ENCODE results near the gene ECHS1.
"Not testable (repeated sequence)": the region's sequence is repeated elsewhere in the genome, so short reads cannot be mapped to it uniquely, and the experiment has no call there.

Gene ECHS1

GRCh38 chr10:133379152-133379800, 6.1 kb upstream of the ECHS1 start, which contains the start of gene PAOX:
PAOX (plus strand) TSS chr10:133379262; CDS start chr10:133379317, 55 bp downstream.
- peak in 35 of 56 donors; percentile 17 to 78 (median 50) for DNase-seq

GRCh38 chr10:133378251-133379096, 5.3 kb upstream of the ECHS1 start:
- DNase-seq, result peak in 43 of 56 donors; percentile 14 to 80 (median 63)

- DNase-seq, result no peak
Observed at GRCh38 chr10:133377818-133378250, 4.7 kb upstream of the ECHS1 start.

GRCh38 chr10:133377025-133377817, 4.1 kb upstream of the ECHS1 start:
- DNase-seq, result no peak

GRCh38 chr10:133376183-133376582, 3.0 kb upstream of the ECHS1 start:
- not testable (repeated sequence) for DNase-seq

GRCh38 chr10:133375357-133376115, 2.4 kb upstream of the ECHS1 start:
- DNase-seq, result peak in 6 of 56 donors; percentile 2 to 35 (median 18)

- DNase-seq, result peak in 1 of 56 donors; percentile 54
Observed at GRCh38 chr10:133372507-133372906, 647 bp downstream of the ECHS1 start.

GRCh38 chr10:133370030-133370786, 2.9 kb downstream of the ECHS1 start:
- no peak for DNase-seq

- no peak for DNase-seq
Observed at GRCh38 chr10:133368153-133368552, 5.0 kb downstream of the ECHS1 start.

- DNase-seq, result not testable (repeated sequence)
Observed at GRCh38 chr10:133367461-133367860, 5.7 kb downstream of the ECHS1 start.

- no peak for DNase-seq
Observed at GRCh38 chr10:133366751-133367150, 6.4 kb downstream of the ECHS1 start.

GRCh38 chr10:133366130-133366478, 7.0 kb downstream of the ECHS1 start:
- DNase-seq, result no peak

- DNase-seq, result no peak
Observed at GRCh38 chr10:133365461-133366129, 7.6 kb downstream of the ECHS1 start.

GRCh38 chr10:133364645-133365431, 8.3 kb downstream of the ECHS1 start:
- DNase-seq, result no peak

- DNase-seq, result no peak
Observed at GRCh38 chr10:133362846-133363245, 10.3 kb downstream of the ECHS1 start.

- DNase-seq, result no peak
Observed at GRCh38 chr10:133361773-133362441, 11.2 kb downstream of the ECHS1 start.

- no peak for DNase-seq
Observed at GRCh38 chr10:133361227-133361626, 11.9 kb downstream of the ECHS1 start.

- no peak for DNase-seq
Observed at GRCh38 chr10:133359972-133360610, 13.1 kb downstream of the ECHS1 start.
